ENCODE results near the gene FOXO6.

FOXO6 gene

GRCh38 chr1:41366455-41367287 lies 5.4 kb downstream of the FOXO6 start:
- DNase-seq (ENCODE audit: low read depth), result no peak
- no peak for TF ChIP-seq CTCF (IDR thresholded peaks at IDR 0.05; ENCODE audit: low read depth, low read length, missing control alignments)
- no peak overlapping the region for H3K4me3 ChIP-seq (ENCODE audit: low read depth, low read length)

- no peak overlapping the region for H3K4me3 ChIP-seq (ENCODE audit: low read depth, low read length)
- DNase-seq (ENCODE audit: low read depth), result no peak
- TF ChIP-seq CTCF (IDR thresholded peaks at IDR 0.05; ENCODE audit: low read depth, low read length, missing control alignments), result no peak
These were observed 6.0 kb downstream of the FOXO6 start for GRCh38 chr1:41367288-41367642.

DNA sequence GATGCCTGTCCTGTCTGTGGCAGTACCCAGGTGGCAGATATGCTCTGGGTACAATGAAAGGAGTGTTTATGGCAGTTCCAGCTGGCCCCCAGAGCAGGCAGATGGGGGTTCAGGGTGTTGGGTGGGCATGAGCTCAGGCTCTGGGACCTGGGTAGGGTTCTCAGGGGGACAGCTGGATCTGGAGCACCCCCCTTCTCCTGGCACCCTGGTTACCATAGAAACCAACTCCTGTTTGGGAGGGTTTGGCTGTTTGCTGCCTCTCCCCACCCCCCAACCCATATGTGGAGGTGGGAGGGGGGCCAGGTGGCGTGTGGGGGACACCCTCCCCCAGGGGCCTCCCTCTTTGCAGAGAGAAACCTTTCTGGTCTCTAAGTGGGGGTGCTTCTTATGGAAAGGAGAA lies 7.1 kb downstream of the FOXO6 start:
- no peak for DNase-seq (ENCODE audit: low read depth)
- no peak for TF ChIP-seq CTCF (IDR thresholded peaks at IDR 0.05; ENCODE audit: low read depth, low read length, missing control alignments)
- H3K4me3 ChIP-seq (ENCODE audit: low read depth, low read length), result no peak overlapping the region

- no peak overlapping the region for H3K4me3 ChIP-seq (ENCODE audit: low read depth, low read length)
- TF ChIP-seq CTCF (IDR thresholded peaks at IDR 0.05; ENCODE audit: low read depth, low read length, missing control alignments), result no peak
- no peak for DNase-seq (ENCODE audit: low read depth)
These were observed 7.6 kb downstream of the FOXO6 start for GRCh38 chr1:41368801-41369200.

- H3K4me3 ChIP-seq (ENCODE audit: low read depth, low read length), result no peak overlapping the region
- DNase-seq (ENCODE audit: low read depth), result no peak
- TF ChIP-seq CTCF (IDR thresholded peaks at IDR 0.05; ENCODE audit: low read depth, low read length, missing control alignments), result no peak
These were observed 8.3 kb downstream of the FOXO6 start for GRCh38 chr1:41369531-41369930.

DNA sequence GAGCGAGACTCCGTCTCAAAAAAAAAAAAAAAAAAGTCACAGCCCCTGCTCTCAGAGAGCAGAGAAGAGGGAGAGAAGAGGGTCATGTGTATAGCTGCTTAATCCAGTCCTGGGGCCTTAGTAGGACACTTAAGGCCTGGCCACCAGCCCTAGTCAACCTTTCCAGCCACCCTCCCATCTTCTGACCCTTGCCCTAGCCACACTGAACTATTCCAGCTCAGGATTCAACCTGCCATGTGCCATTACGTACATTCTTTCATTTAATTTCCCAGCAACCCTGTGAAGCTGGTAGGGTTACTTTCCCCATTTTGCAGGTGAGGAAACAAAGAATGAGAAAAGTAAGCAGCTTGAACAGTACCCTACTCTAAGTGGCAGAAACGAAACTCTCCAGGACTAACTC lies 9.0 kb downstream of the FOXO6 start:
- TF ChIP-seq CTCF (IDR thresholded peaks at IDR 0.05; ENCODE audit: low read depth, low read length, missing control alignments), result no peak
- no peak overlapping the region for H3K4me3 ChIP-seq (ENCODE audit: low read depth, low read length)
- DNase-seq (ENCODE audit: low read depth), result no peak

Measured in GM12864 (cell line).